Fibroblast of pulmonary artery (primary cell): Measurements from ENCODE around the gene MPND.

Experiments used
- DNase-seq: peaks from one replicate; pipeline ENCODE4 v3.0.0-alpha.2; 2010; ENCODE audit warnings: low read depth
- H3K4me3 ChIP-seq: replicated peaks from 2 replicates; pipeline ENCODE4 v1.5.1; 2011; ENCODE audit warnings: low read depth, mild to moderate bottlenecking, control low read depth, low read length, moderate library complexity
- CTCF ChIP-seq: IDR thresholded peaks from 2 replicates; pipeline ENCODE4 v1.5.1; 2011; ENCODE audit warnings: mild to moderate bottlenecking, control low read depth, low read length, inconsistent platforms; ENCODE audit errors: missing control alignments

MPND gene

GRCh38 chr19:4401769-4402170, 58.4 kb downstream of the MPND start:
- H3K4me3 ChIP-seq = peak overlapping the region; percentile 56
- TF ChIP-seq CTCF = no peak
- no peak for DNase-seq

DNA sequence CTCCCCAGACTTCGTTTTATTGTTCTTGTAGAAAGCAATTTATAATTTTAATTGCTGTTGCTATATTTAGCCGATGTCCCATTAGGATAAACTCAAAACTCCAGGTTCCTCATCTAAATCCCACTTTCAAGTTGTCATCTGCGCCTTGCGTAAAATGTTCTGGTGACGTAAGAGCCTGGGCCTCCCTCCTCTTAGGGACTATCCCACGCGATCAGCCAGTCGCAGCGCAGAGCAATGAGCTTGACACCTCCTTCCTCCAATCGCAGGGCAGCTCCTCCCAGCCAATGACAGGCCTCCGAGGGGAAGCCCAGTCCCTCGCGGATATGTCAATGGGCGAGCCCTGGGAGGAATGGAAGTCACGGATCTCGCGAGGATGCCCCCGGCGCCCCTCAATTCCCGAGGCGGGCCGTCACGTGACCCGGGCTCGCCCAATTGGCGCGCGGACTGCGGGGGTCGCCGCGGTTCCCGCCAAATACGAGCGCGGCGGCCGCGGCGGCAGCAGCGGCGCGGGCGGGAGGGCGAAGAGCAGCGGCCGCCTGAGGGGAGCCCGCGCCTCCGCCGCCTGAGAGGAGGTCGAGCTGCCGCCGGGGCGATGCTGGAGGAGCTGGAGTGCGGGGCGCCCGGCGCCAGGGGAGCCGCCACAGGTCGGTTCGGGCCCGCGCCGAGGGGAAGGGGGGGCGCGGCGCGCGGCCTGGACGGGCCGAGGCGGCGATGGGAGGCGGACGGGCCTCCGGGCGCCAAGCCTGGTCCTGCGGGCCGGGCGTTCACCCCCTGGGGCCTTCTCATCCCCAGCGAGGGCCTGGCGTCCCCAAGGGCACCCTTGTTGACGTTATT, 59.0 kb downstream of the MPND start, which contains the start of gene CHAF1A:
Gene CHAF1A (plus strand): TSS at position 470 of the 834 bp plus-strand sequence. CDS start 123 bp downstream, at position 593.
- H3K4me3 ChIP-seq = peak within 1 kb of the TSS; percentile 79
- no peak for TF ChIP-seq CTCF
- peak; percentile 100 for DNase-seq

- DNase-seq = no peak
- H3K4me3 ChIP-seq = peak overlapping the region; percentile 79
- no peak for TF ChIP-seq CTCF
Observed at GRCh38 chr19:4403005-4403761, 59.8 kb downstream of the MPND start.

DNA sequence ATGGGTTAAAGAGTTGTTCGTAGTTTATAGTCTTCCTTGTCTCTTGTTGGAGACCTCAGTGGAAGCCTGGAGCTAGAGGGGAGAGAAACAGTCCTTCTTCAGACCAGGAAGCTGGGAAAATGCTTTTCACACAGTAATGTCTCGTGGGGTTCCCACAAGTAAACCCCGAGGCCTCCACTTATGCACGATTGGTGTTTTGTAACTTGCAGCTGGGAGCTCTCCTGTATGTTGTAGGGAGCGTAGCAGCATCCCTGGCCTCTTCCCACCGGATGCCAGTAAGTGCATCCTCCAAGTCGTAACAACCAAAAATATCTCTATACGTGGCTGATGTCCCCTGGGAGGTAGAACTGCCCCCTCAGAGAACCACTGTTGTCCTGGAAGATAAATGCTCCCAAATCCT, 62.6 kb downstream of the MPND start:
- no peak overlapping the region for H3K4me3 ChIP-seq
- no peak for DNase-seq
- no peak for TF ChIP-seq CTCF

DNA sequence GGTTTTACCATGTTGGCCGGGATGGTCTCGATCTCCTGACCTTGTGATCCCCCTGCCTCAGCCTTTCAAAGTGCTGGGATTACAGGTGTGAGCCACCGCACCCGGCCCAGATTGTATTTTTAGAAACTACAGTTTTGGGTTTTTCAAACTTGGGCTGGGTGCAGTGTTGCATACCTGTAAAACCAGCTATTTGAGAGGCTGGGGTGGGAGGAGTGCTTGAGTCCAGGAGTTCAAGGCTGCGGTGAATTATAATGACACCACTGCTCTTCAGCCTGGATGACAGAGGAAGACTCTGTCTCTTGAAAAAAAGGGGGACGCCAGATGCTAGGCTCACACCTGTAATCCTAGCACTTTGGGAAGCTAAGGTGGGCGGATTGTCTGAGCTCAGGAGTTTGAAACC, 63.3 kb downstream of the MPND start:
- DNase-seq = no peak
- no peak for TF ChIP-seq CTCF

DNA sequence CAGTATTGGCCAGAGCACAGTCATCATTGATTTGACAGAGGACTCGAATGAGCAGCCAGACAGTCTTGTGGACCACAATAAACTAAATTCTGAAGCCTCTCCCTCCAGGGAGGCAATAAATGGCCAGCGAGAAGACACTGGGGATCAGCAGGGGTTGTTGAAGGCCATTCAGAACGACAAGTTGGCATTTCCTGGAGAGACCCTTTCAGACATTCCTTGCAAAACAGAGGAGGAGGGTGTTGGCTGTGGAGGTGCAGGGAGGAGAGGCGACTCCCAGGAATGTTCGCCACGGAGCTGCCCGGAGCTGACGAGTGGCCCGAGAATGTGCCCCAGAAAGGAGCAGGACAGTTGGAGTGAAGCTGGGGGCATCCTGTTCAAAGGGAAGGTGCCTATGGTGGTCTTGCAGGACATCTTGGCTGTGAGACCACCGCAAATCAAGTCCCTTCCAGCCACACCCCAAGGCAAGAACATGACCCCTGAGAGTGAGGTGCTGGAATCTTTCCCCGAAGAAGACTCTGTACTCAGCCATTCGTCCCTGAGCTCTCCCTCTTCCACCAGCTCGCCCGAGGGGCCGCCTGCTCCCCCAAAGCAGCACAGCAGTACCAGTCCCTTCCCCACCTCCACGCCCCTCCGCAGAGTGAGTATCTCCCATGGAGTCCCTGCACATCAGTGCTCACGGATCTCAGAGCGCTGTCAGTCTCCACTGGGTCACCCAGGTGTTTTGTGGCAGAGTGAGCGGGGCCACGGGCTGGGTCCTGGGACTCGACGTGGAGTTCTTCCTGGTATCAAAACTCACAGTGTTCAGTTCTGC, 66.0 kb downstream of the MPND start:
- no peak for TF ChIP-seq CTCF
- DNase-seq = no peak
- H3K4me3 ChIP-seq = no peak overlapping the region

More for the DNA sequence above, 63.3 kb downstream of the MPND start:
- H3K4me3 ChIP-seq = no peak overlapping the region
